Activated CD8-positive, alpha-beta T cell treated with anti-CD3 and anti-CD28 coated beads for 36 hours (primary cell): ENCODE measurements around the gene TEX29. TPM values are rescaled to one million over a fixed set of nuclear protein-coding genes. Genes with fewer than 3 reads are reported as not detected.

ENCODE experiments used
- ATAC-seq: fragments of 200-7000 bp; cut with Tn5 transposase; one replicate; pipeline ENCODE4 v1.10.0; 2021; ENCODE audit warnings: mild to moderate bottlenecking, moderate library complexity
- CTCF ChIA-PET: fragments of 350-600 bp; sonication (Branson Sonifier 250); formaldehyde crosslinking; loops from one replicate; lab custom pipeline; 2021; ENCODE audit warnings: antibody characterized with exemption; lab: Charles Lee
- POLR2A ChIA-PET: fragments of 350-600 bp; sonication (Branson Sonifier 250); formaldehyde crosslinking; loops from one replicate; lab custom pipeline; 2021; ENCODE audit warnings: antibody characterized with exemption; lab: Charles Lee
- DNase-seq: peaks from one replicate; pipeline ENCODE4 v3.0.0-alpha.2; 2020
- H3K27ac Mint-ChIP-seq: one replicate; pipeline ENCODE4 v1.8.0; 2021; ENCODE audit warnings: mild to moderate bottlenecking, mixed read lengths
- H3K27me3 Mint-ChIP-seq: one replicate; pipeline ENCODE4 v1.8.0; 2021; ENCODE audit warnings: mixed read lengths
- H3K36me3 Mint-ChIP-seq: one replicate; pipeline ENCODE4 v1.8.0; 2021; ENCODE audit warnings: low read depth, mixed read lengths
- H3K4me1 Mint-ChIP-seq: one replicate; pipeline ENCODE4 v1.8.0; 2021; ENCODE audit warnings: low read depth, mixed read lengths
- H3K4me3 Mint-ChIP-seq: one replicate; pipeline ENCODE4 v1.8.0; 2021; ENCODE audit warnings: mild to moderate bottlenecking, moderate library complexity, mixed read lengths
- H3K9me3 Mint-ChIP-seq: one replicate; pipeline ENCODE4 v1.8.0; 2021; ENCODE audit warnings: mixed read lengths
- CTCF ChIP-seq: fragments of 200-600 bp; IDR thresholded peaks from one replicate; pipeline ENCODE4 v1.8.0; 2022; ENCODE audit warnings: antibody characterized with exemption, mild to moderate bottlenecking
- intact Hi-C: fragments of 100-400 bp; cut with micrococcal nuclease; formaldehyde crosslinking; loops from one replicate; pipeline ENCODE4 v1.10.0; 2022
- total RNA-seq, 2 experiments: library from RNA; stranded (reverse); gene quantifications; one replicate each; pipeline ENCODE4 v1.2.3, GENCODE V29; 2021

TEX29 gene
- total RNA-seq, 2 experiments from 2014 or later, result 0.50 to 0.67 TPM

GRCh38 chr13:111283991-111284390 lies 36.5 kb upstream of the TEX29 start:
- no peak for DNase-seq
- ATAC-seq, result no peak
- no peak overlapping the region for H3K27ac Mint-ChIP-seq
- TF ChIP-seq CTCF, result no peak
- H3K4me3 Mint-ChIP-seq, result no peak overlapping the region
- intact Hi-C loops, result no loop called here
- H3K4me1 Mint-ChIP-seq, result no peaks in the 10 kb centered on the region
- POLR2A ChIA-PET, result interaction anchor here (0.9 kb wide), 1 partner anchor 40 kb away, joined by 3 read pairs; no protein-coding TSS in a partner anchor
- H3K9me3 Mint-ChIP-seq, result no peaks in the 10 kb centered on the region
- H3K36me3 Mint-ChIP-seq, result peaks cover 45% of the 10 kb centered on the region
- CTCF ChIA-PET, result no interaction called here
- no peaks in the 10 kb centered on the region for H3K27me3 Mint-ChIP-seq

GRCh38 chr13:111284565-111284964 lies 35.9 kb upstream of the TEX29 start:
- TF ChIP-seq CTCF, result no peak
- H3K36me3 Mint-ChIP-seq, result peaks cover 49% of the 10 kb centered on the region
- no peak for DNase-seq
- CTCF ChIA-PET, result no interaction called here
- no peak for ATAC-seq
- H3K4me1 Mint-ChIP-seq, result no peaks in the 10 kb centered on the region
- POLR2A ChIA-PET, result interaction anchor here (0.9 kb wide), 2 partner anchors 18 to 40 kb away, joined by 3 to 4 read pairs; no protein-coding TSS in a partner anchor
- H3K4me3 Mint-ChIP-seq, result no peak overlapping the region
- no peak overlapping the region for H3K27ac Mint-ChIP-seq
- no peaks in the 10 kb centered on the region for H3K9me3 Mint-ChIP-seq
- intact Hi-C loops, result no loop called here
- no peaks in the 10 kb centered on the region for H3K27me3 Mint-ChIP-seq

GRCh38 chr13:111286162-111286561 lies 34.3 kb upstream of the TEX29 start:
- no peak for DNase-seq
- Mint-ChIP-seq H3K36me3 (peaks cover 46% of the 10 kb centered on the region), H3K27me3 (no peaks in the 10 kb centered on the region), H3K4me3 (no peak overlapping the region), H3K27ac (no peak overlapping the region), H3K4me1 (no peaks in the 10 kb centered on the region), H3K9me3 (no peaks in the 10 kb centered on the region)
- TF ChIP-seq CTCF, result no peak
- POLR2A ChIA-PET, result no interaction called here
- no peak for ATAC-seq
- CTCF ChIA-PET, result interaction anchor here (0.7 kb wide), 1 partner anchor 158 kb away, joined by 3 read pairs; no protein-coding TSS in a partner anchor
- intact Hi-C loops, result no loop called here

GRCh38 chr13:111286749-111287148 lies 33.7 kb upstream of the TEX29 start:
- ChIA-PET POLR2A (no interaction called here), CTCF (no interaction called here)
- DNase-seq (no peak), ATAC-seq (no peak)
- H3K9me3 Mint-ChIP-seq, result no peaks in the 10 kb centered on the region
- intact Hi-C loops, result no loop called here
- no peak overlapping the region for H3K27ac Mint-ChIP-seq
- TF ChIP-seq CTCF, result no peak
- peaks cover 40% of the 10 kb centered on the region for H3K36me3 Mint-ChIP-seq
- H3K27me3 Mint-ChIP-seq, result no peaks in the 10 kb centered on the region
- H3K4me1 Mint-ChIP-seq, result no peaks in the 10 kb centered on the region
- H3K4me3 Mint-ChIP-seq, result no peak overlapping the region

- intact Hi-C loops, result no loop called here
- ATAC-seq (no peak), DNase-seq (no peak)
- no peak overlapping the region for H3K27ac Mint-ChIP-seq
- CTCF ChIA-PET, result no interaction called here
- TF ChIP-seq CTCF, result no peak
- H3K27me3 Mint-ChIP-seq, result no peaks in the 10 kb centered on the region
- peaks cover 45% of the 10 kb centered on the region for H3K36me3 Mint-ChIP-seq
- H3K4me1 Mint-ChIP-seq, result no peaks in the 10 kb centered on the region
- H3K9me3 Mint-ChIP-seq, result no peaks in the 10 kb centered on the region
- no peak overlapping the region for H3K4me3 Mint-ChIP-seq
- POLR2A ChIA-PET, result no interaction called here
Observed at GRCh38 chr13:111287201-111287600, 33.2 kb upstream of the TEX29 start.
